IPS DF 19.7 (cell line): Measurements from ENCODE around the gene CEP128.

Source experiments
- DNase-seq: peaks from one replicate; pipeline ENCODE4 v3.0.0-alpha.2; 2013; ENCODE audit warnings: low read depth, low spot score

CEP128 gene

DNA sequence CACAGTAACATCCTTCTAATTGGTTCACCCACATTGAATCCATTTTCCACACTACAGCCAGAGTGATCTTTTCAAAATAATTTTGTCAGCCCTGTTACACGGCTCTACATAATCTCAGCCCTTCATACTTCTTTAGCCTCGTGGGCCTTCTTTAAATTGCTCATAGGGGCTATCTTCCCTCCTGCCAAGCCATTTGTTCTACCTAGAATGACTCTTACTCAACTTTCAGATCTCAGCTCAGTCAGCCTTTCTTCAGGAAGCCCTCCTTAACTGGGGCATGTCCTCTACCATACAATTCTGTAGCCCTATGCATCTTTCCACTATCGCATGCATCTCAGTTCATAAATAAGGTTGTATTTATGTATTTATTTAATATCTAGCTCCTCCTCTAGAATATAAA is 39.7 kb downstream of the CEP128 start:
- DNase-seq: no peak

GRCh38 chr14:80901260-80901659 is 40.3 kb downstream of the CEP128 start:
- no peak for DNase-seq

- no peak for DNase-seq
Observed at GRCh38 chr14:80872645-80873044, 68.9 kb downstream of the CEP128 start.

DNA sequence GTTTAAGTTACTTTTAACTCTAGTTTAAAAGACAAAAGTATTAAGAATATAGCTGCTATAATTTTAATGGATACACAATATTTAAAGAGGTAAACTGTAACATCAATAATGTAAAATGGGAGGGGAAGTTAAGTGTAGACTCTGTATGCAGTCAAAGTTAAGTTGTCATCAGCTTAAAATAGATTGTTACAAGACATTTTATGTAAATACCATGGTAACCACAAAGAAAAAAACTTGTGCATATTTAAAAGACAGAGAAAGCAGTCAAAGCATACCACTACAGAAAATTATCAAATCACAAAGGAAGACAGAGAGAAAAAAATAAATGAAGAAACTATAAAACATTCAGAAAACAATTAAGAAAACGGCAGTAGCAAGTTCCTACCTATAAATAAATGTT is 73.3 kb downstream of the CEP128 start:
- no peak for DNase-seq

DNA sequence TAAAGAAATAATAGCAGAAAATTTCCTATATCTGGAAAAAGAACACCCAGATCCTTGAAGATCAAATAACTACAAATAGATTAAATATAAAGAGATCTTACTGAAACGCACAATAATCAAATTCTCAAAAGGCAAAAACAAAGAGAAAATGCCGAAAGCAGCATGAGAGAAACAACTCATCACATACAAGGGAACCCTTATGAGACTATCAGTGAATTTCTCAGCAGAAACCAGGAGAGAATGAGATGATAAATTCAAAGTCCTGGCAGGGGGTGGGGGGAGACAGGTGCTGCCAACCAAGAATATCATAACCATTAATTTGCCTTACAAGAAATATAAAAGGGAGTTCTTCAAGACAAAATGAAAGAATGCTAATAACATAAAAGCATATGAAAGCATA is 73.7 kb downstream of the CEP128 start:
- no peak for DNase-seq

GRCh38 chr14:80867091-80867490 is 74.4 kb downstream of the CEP128 start:
- DNase-seq: no peak

DNA sequence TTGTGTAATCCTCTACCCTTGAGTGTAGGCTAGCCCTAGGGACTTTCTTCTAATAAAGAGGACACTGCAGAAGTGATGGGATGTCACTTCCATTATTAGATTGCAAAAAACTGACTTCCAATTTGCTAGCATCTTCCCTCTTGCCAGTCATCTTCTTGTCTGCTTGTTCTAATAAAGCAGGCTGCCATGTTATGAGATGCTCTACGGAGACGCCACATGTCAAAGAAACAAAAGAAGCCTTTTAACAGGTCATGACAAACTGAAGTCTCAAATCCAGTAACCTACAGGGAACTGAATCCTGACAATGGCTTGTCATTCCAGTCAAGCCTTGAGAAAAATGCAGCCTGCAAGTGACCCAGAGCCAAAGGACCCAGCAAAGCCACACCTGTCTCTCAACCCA is 76.0 kb downstream of the CEP128 start:
- no peak for DNase-seq

GRCh38 chr14:80862983-80863382 is 78.6 kb downstream of the CEP128 start:
- DNase-seq: no peak

- DNase-seq: no peak
Observed at GRCh38 chr14:80862541-80862940, 79.0 kb downstream of the CEP128 start.

- DNase-seq: no peak
Observed at GRCh38 chr14:80850197-80850814, 91.2 kb downstream of the CEP128 start.

- DNase-seq: no peak
Observed at GRCh38 chr14:80847070-80847469, 94.5 kb downstream of the CEP128 start.

- DNase-seq: no peak
Observed at GRCh38 chr14:80845856-80846255, 95.7 kb downstream of the CEP128 start.

GRCh38 chr14:80844872-80845271 is 96.7 kb downstream of the CEP128 start:
- no peak for DNase-seq

- DNase-seq: no peak
Observed at GRCh38 chr14:80839743-80840142, 101.8 kb downstream of the CEP128 start.

DNA sequence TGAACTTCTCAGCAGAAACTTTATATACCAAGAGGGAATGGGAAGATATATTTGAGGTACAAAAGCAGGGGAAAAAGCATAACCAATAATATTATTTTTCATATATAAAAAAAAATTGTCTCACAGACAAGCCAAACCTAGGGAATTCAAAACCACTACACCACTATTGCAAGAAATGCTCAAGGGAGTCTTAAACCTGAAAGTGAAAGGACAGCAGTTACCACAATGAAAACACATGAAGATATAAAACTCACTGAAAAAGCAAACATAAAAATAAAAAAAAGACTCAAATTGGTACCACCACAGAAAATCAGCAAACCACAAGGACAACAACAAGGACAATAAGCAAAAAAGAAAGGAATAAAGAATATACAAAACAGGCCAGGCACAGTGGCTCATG is 131.9 kb downstream of the CEP128 start:
- DNase-seq: no peak

- no peak for DNase-seq
Observed at GRCh38 chr14:80805136-80805535, 136.4 kb downstream of the CEP128 start.

GRCh38 chr14:80798878-80799277 is 142.7 kb downstream of the CEP128 start:
- DNase-seq: no peak

GRCh38 chr14:80798211-80798610 is 143.3 kb downstream of the CEP128 start:
- DNase-seq: no peak

- no peak for DNase-seq
Observed at GRCh38 chr14:80792771-80793170, 148.8 kb downstream of the CEP128 start.

DNA sequence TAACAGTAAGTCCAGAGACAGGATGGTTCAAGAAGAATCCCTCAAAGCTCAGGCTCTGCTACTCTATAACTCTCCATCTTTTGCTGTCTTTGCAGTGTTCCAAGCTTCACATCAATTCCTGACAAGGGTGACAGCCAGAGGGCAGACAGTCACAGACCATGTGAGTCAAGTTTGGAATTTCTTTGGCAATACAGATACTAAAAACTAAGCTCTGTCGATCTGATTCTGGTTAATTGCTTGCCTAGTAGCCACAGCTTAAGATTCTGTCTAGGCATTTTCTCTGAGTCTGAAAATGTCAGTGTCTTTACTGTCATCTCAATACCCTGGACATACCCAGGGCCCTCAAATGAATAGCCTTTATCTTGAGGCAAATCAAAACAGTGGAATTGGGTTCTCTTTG is 153.7 kb downstream of the CEP128 start:
- DNase-seq: no peak

DNA sequence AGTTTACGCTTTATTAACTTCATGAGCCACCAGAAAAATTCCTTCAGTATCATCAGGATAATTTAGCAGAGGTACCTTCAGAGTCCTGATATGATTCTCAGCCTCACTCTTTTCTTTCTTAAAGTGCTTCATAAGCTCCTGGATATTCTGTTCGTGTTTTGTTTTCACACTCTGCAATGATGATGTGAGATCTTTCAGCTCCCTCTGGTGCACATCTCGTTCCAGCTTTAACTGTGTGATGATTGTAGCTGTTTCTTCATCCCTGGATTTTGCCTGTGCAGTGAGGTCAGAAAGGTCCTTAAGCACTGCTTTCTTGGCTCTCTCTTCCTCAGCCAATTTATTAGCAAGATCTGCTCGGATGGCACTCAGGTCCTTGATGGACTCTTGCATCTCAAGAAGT is 156.7 kb downstream of the CEP128 start:
- DNase-seq: no peak

DNA sequence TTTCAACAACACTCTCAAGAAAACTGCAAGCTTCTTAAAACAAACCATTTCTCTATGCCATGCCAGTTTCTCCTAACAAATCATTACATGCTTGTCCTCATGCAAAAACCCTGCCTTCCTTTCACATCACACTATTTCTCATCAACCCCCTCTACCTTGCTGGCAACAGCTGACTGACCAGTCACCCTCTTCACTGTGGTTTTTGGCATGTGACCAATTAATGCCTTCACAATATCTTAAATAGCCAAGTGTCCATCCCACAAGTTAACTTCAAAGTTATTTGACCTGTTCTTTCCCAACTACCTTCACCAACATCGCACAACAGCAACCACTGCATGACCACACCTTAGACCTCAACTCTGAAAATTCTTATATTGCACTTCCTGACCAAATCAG is 159.6 kb downstream of the CEP128 start:
- no peak for DNase-seq

DNA sequence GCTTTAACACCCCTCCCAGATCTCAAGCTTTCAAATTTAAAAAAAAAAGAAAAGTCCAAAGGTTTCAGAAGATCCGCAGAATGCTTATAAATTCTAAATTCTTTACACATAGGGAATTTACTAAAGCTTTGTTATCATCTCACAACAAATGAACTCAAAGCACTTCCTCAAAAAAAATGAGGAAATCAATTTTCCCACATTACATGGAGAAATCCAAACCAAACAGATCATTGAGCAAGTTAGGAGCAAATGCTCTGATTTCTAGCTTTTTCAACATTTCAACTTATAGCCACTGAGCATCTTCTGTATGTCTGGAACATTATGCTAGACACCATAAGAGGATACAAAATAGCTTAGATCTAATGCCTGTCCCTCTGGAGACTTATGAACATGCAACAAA is 161.0 kb downstream of the CEP128 start:
- DNase-seq: no peak

- no peak for DNase-seq
Observed at GRCh38 chr14:80776657-80777056, 164.9 kb downstream of the CEP128 start.
